GM18502 (cell line): ENCODE measurements around the gene PBX1.

ENCODE experiments used
- ATAC-seq: cut with Tn5 transposase; IDR thresholded peaks from one replicate; pipeline ENCODE4 v1.9.1; 2021; ENCODE audit warnings: mild to moderate bottlenecking; ENCODE audit not compliant: unreplicated experiment, poor library complexity

Gene PBX1

GRCh38 chr1:164790081-164790480, 231.1 kb downstream of the PBX1 start:
- ATAC-seq: no peak

DNA sequence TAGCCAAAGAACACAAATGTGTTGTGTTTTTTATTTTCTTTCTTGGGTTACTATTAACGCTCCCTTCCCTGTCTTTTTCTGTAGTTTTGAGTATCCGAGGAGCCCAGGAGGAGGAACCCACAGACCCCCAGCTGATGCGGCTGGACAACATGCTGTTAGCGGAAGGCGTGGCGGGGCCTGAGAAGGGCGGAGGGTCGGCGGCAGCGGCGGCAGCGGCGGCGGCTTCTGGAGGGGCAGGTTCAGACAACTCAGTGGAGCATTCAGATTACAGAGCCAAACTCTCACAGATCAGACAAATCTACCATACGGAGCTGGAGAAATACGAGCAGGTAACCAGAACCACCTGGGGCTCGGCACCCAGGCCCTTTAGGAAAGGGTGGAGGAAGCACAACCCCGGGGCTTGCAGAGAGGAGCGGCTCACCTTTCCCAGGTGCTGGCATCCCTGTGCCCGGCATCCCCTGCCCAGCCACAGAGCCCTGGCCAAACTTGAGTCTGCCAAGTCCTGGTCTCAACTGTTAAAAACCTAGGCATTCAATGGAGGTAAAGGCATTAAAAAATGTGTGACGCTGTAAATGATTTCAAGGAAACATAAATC, 233.5 kb downstream of the PBX1 start:
- ATAC-seq: no peak

GRCh38 chr1:164794356-164794755, 235.4 kb downstream of the PBX1 start:
- ATAC-seq: no peak

GRCh38 chr1:164796916-164797315, 237.9 kb downstream of the PBX1 start:
- no peak for ATAC-seq

- ATAC-seq: no peak
Measured at GRCh38 chr1:164801246-164801731, 242.3 kb downstream of the PBX1 start.

- no peak for ATAC-seq
Measured at GRCh38 chr1:164801791-164802502, 243.0 kb downstream of the PBX1 start.

DNA sequence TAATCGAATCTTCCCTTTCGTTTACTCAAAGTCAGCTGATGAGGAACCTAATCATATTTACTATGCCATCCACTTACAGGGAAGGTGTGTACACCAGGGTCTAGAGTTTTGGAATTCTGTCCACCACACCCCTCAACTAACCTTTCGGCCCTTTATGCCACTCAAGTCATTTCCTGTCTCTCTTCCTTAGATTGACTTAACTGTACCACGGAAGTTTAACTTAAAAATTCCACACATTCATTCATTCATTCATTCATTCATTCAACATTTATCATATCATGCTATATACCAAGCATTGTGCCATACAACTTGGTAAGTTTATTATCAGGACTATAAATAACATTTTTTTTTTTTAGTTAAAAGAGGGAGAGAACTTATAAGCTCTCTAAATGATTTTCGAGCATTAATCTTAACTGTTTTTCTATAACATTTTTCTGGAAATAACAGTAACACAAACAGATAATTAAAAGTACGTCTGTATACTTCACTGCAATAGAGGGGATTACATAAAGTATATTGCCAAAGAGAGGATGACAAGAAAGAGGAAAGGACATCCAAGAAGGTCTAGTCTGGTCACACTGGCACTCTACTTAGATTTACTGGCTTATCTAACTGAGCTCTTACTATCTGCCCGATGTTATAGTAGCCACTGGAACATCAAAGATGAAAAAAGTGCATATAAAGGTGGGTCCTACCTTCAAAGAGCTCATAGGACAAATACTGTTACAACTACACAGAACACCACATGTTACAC, 243.7 kb downstream of the PBX1 start:
- ATAC-seq: no peak

- ATAC-seq: peak; percentile 75
Measured at GRCh38 chr1:164803366-164803765, 244.4 kb downstream of the PBX1 start.

GRCh38 chr1:164804366-164804765, 245.4 kb downstream of the PBX1 start:
- no peak for ATAC-seq

- no peak for ATAC-seq
Measured at GRCh38 chr1:164805399-164805798, 246.4 kb downstream of the PBX1 start.

- no peak for ATAC-seq
Measured at GRCh38 chr1:164806531-164806930, 247.5 kb downstream of the PBX1 start.

GRCh38 chr1:164813776-164814175, 254.8 kb downstream of the PBX1 start:
- ATAC-seq: no peak

- no peak for ATAC-seq
Measured at GRCh38 chr1:164821648-164822047, 262.7 kb downstream of the PBX1 start.

- ATAC-seq: no peak
Measured at GRCh38 chr1:164823486-164824279, 264.7 kb downstream of the PBX1 start.

DNA sequence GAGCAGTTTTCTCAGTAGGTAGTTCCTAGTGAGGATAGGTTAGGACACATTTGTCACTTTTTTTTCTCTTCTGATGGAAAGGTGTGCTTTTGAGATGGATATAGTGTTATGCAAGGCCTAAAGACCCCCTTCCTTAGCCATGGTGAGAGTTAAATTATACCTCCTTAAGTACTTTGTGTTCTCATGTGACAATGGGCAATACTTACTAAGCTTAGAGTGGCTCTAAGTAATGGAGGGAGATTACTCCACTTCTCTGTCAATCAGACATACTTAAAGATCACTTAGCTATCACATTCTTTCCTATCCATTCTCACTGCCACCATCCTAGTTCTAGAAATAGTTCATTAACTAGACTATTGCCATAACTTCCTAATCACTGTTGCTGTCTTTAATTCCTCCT, 265.6 kb downstream of the PBX1 start:
- no peak for ATAC-seq

DNA sequence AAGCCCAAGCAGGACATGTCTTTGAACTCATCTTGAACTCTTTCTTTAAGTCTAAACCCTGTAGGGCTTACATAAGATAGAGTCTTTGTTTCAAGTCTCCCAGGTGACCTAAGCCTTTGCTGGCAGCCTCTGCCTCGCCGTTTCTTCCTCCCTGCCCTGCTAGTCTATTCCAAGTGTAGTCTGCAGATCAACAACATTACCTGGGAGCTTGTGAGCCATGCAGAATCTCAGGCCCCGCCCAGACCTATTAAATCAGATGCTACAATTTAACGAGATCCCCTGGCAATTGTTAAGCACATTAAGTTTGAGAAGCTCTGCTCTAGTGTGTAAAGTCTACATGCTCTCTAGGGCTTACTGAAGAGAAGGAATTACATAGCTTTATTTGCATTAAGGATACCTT, 271.6 kb downstream of the PBX1 start:
- no peak for ATAC-seq

DNA sequence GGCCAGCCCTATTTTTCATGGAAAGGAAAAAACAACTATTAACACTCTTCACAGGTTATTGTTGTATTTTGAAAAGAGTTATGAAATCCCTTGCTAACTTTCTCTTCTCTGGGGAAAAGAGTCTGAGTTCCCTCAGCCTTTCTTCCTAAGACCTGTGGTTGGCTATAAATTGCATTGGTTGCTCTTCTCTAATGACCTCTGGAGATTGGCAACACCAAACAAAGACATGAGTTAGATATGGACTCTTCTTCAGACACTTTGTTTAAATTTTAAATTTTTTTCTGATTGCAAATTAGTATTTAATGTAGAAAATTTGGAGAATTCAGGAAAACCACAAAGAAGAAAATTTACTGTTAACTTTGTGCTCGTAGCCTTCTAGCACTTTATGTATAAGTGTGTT, 275.7 kb downstream of the PBX1 start:
- no peak for ATAC-seq

- no peak for ATAC-seq
Measured at GRCh38 chr1:164836614-164837018, 277.6 kb downstream of the PBX1 start.

GRCh38 chr1:164838786-164839185, 279.8 kb downstream of the PBX1 start:
- ATAC-seq: no peak

GRCh38 chr1:164840936-164841335, 282.0 kb downstream of the PBX1 start:
- no peak for ATAC-seq
